ENCODE measurements around the gene ZNF236.

DNA sequence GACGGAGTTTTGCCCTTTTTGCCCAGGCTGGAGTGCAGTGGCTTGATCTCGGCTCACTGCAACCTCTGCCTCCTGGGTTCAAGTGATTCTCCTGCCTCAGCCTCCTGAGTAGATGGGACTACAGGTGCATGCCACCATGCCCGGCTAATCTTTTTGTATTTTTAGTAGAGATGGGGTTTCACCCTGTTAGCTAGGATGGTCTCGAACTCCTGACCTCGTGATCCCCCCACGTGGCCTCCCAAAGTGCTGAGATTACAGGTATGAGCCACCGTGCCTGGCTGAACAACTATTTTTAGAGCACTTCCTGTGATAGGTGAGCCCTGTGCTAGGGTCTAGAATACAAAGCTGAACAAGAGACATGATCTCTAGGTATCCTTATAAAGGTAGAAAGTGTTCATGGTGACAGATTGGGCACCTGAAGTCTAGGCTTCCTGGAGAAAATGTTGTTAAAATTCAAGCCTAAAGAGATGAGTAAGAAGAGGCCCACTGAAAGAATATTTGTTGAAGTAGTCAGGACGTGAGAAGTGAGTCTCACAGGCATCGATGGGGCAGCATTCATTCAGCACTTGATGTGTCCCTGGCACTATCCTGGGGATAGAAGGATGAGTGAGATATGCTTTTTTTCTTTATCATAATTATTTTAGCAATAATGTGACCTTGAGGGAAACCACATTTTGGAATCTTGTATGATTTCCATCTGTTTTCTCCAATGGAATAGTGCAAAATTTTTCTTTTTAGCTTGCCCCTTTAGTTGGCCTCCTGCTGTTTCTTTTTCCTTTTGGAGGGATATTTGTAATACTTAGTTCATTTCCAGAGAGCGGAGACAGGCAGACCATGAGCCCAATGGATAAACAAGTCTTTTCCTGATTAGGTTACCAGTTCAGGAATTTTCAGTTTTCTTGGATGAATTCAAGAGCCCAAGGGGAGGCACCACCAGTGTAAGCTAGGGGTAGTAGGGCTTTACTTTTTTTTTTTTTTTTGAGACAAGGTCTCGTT is 5.1 kb downstream of the ZNF236 start:
- no peak for TF ChIP-seq POLR2AphosphoS5 (IDR thresholded peaks at IDR 0.05; ENCODE audit: low read depth, low read length)
- no peak for TF ChIP-seq TAF1 (IDR thresholded peaks at IDR 0.05; ENCODE audit: borderline replicate concordance, insufficient read depth, low read length)
- TF ChIP-seq, protein P1, sequence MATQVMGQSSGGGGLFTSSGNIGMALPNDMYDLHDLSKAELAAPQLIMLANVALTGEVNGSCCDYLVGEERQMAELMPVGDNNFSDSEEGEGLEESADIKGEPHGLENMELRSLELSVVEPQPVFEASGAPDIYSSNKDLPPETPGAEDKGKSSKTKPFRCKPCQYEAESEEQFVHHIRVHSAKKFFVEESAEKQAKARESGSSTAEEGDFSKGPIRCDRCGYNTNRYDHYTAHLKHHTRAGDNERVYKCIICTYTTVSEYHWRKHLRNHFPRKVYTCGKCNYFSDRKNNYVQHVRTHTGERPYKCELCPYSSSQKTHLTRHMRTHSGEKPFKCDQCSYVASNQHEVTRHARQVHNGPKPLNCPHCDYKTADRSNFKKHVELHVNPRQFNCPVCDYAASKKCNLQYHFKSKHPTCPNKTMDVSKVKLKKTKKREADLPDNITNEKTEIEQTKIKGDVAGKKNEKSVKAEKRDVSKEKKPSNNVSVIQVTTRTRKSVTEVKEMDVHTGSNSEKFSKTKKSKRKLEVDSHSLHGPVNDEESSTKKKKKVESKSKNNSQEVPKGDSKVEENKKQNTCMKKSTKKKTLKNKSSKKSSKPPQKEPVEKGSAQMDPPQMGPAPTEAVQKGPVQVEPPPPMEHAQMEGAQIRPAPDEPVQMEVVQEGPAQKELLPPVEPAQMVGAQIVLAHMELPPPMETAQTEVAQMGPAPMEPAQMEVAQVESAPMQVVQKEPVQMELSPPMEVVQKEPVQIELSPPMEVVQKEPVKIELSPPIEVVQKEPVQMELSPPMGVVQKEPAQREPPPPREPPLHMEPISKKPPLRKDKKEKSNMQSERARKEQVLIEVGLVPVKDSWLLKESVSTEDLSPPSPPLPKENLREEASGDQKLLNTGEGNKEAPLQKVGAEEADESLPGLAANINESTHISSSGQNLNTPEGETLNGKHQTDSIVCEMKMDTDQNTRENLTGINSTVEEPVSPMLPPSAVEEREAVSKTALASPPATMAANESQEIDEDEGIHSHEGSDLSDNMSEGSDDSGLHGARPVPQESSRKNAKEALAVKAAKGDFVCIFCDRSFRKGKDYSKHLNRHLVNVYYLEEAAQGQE (IDR thresholded peaks at IDR 0.05; ENCODE audit: insufficient read depth in 1 of 2, low read depth in 2 of 2, low read length in 2 of 2) = no peak
- TF ChIP-seq SIN3A (IDR thresholded peaks at IDR 0.05; ENCODE audit: borderline replicate concordance, insufficient read depth, low read length) = no peak
